Epithelial cell of proximal tubule (primary cell): ENCODE data around the gene PARD3B. TPM values are rescaled to one million over a fixed set of nuclear protein-coding genes. Genes with fewer than 3 reads are reported as not detected.

Experiments
- DNase-seq: peaks from one replicate; pipeline ENCODE4 v3.0.0-alpha.2; 2011; ENCODE audit warnings: low read depth
- H3K4me3 ChIP-seq: 2 replicates; pipeline ENCODE4 v1.5.1; 2011; ENCODE audit warnings: low read depth, mild to moderate bottlenecking, low read length
- total RNA-seq: library from RNA; depleted of rRNA; stranded (reverse); fragments of >200 nt; gene quantifications from 2 replicates; pipeline ENCODE4 v1.2.3, GENCODE V29; 2015
- TF ChIP-seq, protein P1 (sequence below): conservative IDR thresholded peaks from 2 replicates; pipeline ENCODE4 v1.5.1; 2012; ENCODE audit warnings: low read depth, mild to moderate bottlenecking, low read length

PARD3B gene
- total RNA-seq, 1 donor from 2014 or later = 3.6 TPM

DNA sequence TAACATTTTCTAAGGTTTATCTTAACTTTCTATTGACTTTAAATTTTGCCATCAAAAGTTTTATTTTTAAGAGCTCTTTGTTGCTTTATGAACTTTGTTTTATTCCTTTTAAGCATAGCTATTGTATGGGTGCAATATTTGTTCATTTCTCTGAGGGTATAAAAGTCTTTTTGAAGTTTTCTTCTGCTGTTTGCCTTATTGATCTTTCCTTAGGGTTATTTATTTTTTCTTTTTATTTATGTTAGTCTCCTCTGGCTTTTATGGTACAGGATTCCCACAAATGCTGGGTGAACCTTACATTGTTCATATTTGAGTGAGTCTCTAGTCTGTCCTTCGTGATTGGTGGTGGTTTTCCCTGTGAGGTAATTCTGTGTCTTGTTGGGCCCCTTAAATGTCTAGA is 68.4 kb downstream of the PARD3B start:
- TF ChIP-seq, protein P1, sequence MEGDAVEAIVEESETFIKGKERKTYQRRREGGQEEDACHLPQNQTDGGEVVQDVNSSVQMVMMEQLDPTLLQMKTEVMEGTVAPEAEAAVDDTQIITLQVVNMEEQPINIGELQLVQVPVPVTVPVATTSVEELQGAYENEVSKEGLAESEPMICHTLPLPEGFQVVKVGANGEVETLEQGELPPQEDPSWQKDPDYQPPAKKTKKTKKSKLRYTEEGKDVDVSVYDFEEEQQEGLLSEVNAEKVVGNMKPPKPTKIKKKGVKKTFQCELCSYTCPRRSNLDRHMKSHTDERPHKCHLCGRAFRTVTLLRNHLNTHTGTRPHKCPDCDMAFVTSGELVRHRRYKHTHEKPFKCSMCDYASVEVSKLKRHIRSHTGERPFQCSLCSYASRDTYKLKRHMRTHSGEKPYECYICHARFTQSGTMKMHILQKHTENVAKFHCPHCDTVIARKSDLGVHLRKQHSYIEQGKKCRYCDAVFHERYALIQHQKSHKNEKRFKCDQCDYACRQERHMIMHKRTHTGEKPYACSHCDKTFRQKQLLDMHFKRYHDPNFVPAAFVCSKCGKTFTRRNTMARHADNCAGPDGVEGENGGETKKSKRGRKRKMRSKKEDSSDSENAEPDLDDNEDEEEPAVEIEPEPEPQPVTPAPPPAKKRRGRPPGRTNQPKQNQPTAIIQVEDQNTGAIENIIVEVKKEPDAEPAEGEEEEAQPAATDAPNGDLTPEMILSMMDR = no peak
- H3K4me3 ChIP-seq = no peak overlapping the region
- DNase-seq = no peak

GRCh38 chr2:204615456-204615855 is 70.2 kb downstream of the PARD3B start:
- TF ChIP-seq, protein P1 = no peak
- no peak overlapping the region for H3K4me3 ChIP-seq
- no peak for DNase-seq

GRCh38 chr2:204625135-204625534 is 79.9 kb downstream of the PARD3B start:
- DNase-seq = no peak
- TF ChIP-seq, protein P1 = peak; percentile 75
- no peak overlapping the region for H3K4me3 ChIP-seq

- H3K4me3 ChIP-seq = no peak overlapping the region
- no peak for DNase-seq
- TF ChIP-seq, protein P1 = no peak
These were observed 83.8 kb downstream of the PARD3B start for GRCh38 chr2:204628926-204629712.

DNA sequence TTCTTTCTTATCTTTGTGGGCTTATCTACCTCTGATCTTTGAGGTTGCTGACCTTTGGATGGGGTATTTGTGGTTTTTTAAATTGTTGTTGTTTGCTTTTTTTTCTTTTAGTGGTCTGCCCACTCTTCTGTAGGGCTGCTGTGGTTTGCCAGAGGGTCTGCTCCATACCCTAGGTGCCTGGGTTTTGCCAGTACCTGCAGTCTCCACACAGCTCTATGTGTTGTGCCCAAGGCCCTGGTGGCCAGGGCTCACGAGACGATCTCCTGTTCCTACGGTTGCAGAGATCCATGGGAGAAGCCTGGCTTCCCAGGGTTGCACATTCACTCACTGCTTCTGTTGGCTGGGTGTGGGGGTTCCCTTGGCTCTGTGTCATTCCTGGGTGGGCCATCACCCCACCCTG is 87.1 kb downstream of the PARD3B start:
- DNase-seq = no peak
- H3K4me3 ChIP-seq = no peak overlapping the region
- TF ChIP-seq, protein P1 = no peak

GRCh38 chr2:204634564-204634963 is 89.3 kb downstream of the PARD3B start:
- TF ChIP-seq, protein P1 = no peak
- DNase-seq = no peak
- H3K4me3 ChIP-seq = no peak overlapping the region

- TF ChIP-seq, protein P1 = no peak
- DNase-seq = no peak
- no peak overlapping the region for H3K4me3 ChIP-seq
These were observed 90.2 kb downstream of the PARD3B start for GRCh38 chr2:204635478-204635877.
